Measurements from ENCODE around the gene HCCS. TPM values are rescaled to one million over a fixed set of nuclear protein-coding genes. Genes with fewer than 3 reads are reported as not detected.
"Not testable (repeated sequence)": the region's sequence is repeated elsewhere in the genome, so short reads cannot be mapped to it uniquely, and the experiment has no call there.

HCCS gene
- total RNA-seq, 1 donor from 2014 or later: 50.8 TPM

- ATAC-seq: no peak
- intact Hi-C loops (cut with DNase I): loop anchor here (10.0 kb wide), 1 partner anchor 641 kb away; the partner anchor contains the start of gene MSL3
- DNase-seq (ENCODE audit: missing footprints): no peak
Observed at GRCh38 chrX:11113731-11114130, 2.6 kb downstream of the HCCS start.

GRCh38 chrX:11117745-11118144 is 6.6 kb downstream of the HCCS start:
- no peak for DNase-seq (ENCODE audit: missing footprints)
- no peak for ATAC-seq
- intact Hi-C loops (cut with DNase I): loop anchor here (10.0 kb wide), 1 partner anchor 637 kb away; the partner anchor contains the start of gene MSL3

GRCh38 chrX:11119313-11119943 is 8.3 kb downstream of the HCCS start:
- intact Hi-C loops (cut with DNase I): loop anchor here (10.0 kb wide), 1 partner anchor 635 kb away; the partner anchor contains the start of gene MSL3
- no peak for ATAC-seq
- no peak for DNase-seq (ENCODE audit: missing footprints)

GRCh38 chrX:11123087-11123486 is 12.0 kb downstream of the HCCS start:
- ATAC-seq; DNase-seq (ENCODE audit: missing footprints); intact Hi-C loops (cut with DNase I): not testable (repeated sequence)

GRCh38 chrX:11124112-11124511 is 13.0 kb downstream of the HCCS start:
- intact Hi-C loops (cut with DNase I): no loop called here
- no peak for DNase-seq (ENCODE audit: missing footprints)
- ATAC-seq: no peak

- ATAC-seq (no peak), DNase-seq (ENCODE audit: missing footprints) (no peak)
- intact Hi-C loops (cut with DNase I): no loop called here
Observed at GRCh38 chrX:11125060-11125459, 13.9 kb downstream of the HCCS start.

GRCh38 chrX:11129534-11130105 is 18.5 kb downstream of the HCCS start:
- intact Hi-C loops (cut with DNase I): no loop called here
- DNase-seq (ENCODE audit: missing footprints) (no peak), ATAC-seq (no peak)

GRCh38 chrX:11130136-11130535 is 19.0 kb downstream of the HCCS start:
- ATAC-seq: no peak
- intact Hi-C loops (cut with DNase I): no loop called here

GRCh38 chrX:11131146-11131545 is 20.0 kb downstream of the HCCS start:
- no peak for DNase-seq (ENCODE audit: missing footprints)
- no peak for ATAC-seq
- intact Hi-C loops (cut with DNase I): no loop called here

More at GRCh38 chrX:11130136-11130535, 19.0 kb downstream of the HCCS start:
- no peak for DNase-seq (ENCODE audit: missing footprints)

GRCh38 chrX:11135564-11136185 is 24.5 kb downstream of the HCCS start:
- intact Hi-C loops (cut with DNase I): no loop called here
- DNase-seq (ENCODE audit: missing footprints): no peak
- no peak for ATAC-seq

GRCh38 chrX:11137543-11138139 is 26.5 kb downstream of the HCCS start:
- DNase-seq (ENCODE audit: missing footprints): no peak
- no peak for ATAC-seq
- intact Hi-C loops (cut with DNase I): no loop called here

- DNase-seq (ENCODE audit: missing footprints) (no peak), ATAC-seq (no peak)
- intact Hi-C loops (cut with DNase I): no loop called here
Observed at GRCh38 chrX:11138498-11139390, 27.6 kb downstream of the HCCS start.

GRCh38 chrX:11143931-11144678 is 33.0 kb downstream of the HCCS start:
- intact Hi-C loops (cut with DNase I): loop anchor here (5.0 kb wide), 1 partner anchor 388 kb away; no protein-coding TSS in a partner anchor
- DNase-seq (ENCODE audit: missing footprints): no peak
- no peak for ATAC-seq

GRCh38 chrX:11146411-11146810 is 35.3 kb downstream of the HCCS start:
- ATAC-seq (no peak), DNase-seq (ENCODE audit: missing footprints) (no peak)
- intact Hi-C loops (cut with DNase I): no loop called here

GRCh38 chrX:11148401-11148800 is 37.3 kb downstream of the HCCS start:
- ATAC-seq (no peak), DNase-seq (ENCODE audit: missing footprints) (no peak)
- intact Hi-C loops (cut with DNase I): no loop called here

GRCh38 chrX:11151799-11152559 is 40.8 kb downstream of the HCCS start:
- no peak for ATAC-seq
- no peak for DNase-seq (ENCODE audit: missing footprints)
- intact Hi-C loops (cut with DNase I): no loop called here

- DNase-seq (ENCODE audit: missing footprints) (no peak), ATAC-seq (no peak)
- intact Hi-C loops (cut with DNase I): no loop called here
Observed at GRCh38 chrX:11159149-11159548, 48.0 kb downstream of the HCCS start.

Data from Right ventricle myocardium inferior (tissue), 1 donor.